Activated CD4-positive, alpha-beta T cell treated with anti-CD3 and anti-CD28 coated beads for 36 hours (primary cell): Measurements from ENCODE around the gene DNAJB1. TPM values are rescaled to one million over a fixed set of nuclear protein-coding genes. Genes with fewer than 3 reads are reported as not detected.
"Not testable (repeated sequence)": the region's sequence is repeated elsewhere in the genome, so short reads cannot be mapped to it uniquely, and the experiment has no call there.

Experiments
- ATAC-seq: fragments of 200-7000 bp; cut with Tn5 transposase; one replicate; pipeline ENCODE4 v1.10.0; 2021; ENCODE audit warnings: mild to moderate bottlenecking, moderate library complexity
- CTCF ChIA-PET: fragments of 350-600 bp; sonication (Branson Sonifier 250); formaldehyde crosslinking; loops from one replicate; lab custom pipeline; 2021; ENCODE audit warnings: antibody characterized with exemption; lab: Charles Lee
- POLR2A ChIA-PET: fragments of 350-600 bp; sonication (Branson Sonifier 250); formaldehyde crosslinking; loops from one replicate; lab custom pipeline; 2021; ENCODE audit warnings: antibody characterized with exemption, inconsistent platforms; lab: Charles Lee
- DNase-seq: peaks from one replicate; pipeline ENCODE4 v3.0.0-alpha.2; 2020
- H3K27ac Mint-ChIP-seq: one replicate; pipeline ENCODE4 v1.8.0; 2021; ENCODE audit warnings: mixed read lengths
- H3K27me3 Mint-ChIP-seq: one replicate; pipeline ENCODE4 v1.8.0; 2021; ENCODE audit warnings: mixed read lengths
- H3K36me3 Mint-ChIP-seq: one replicate; pipeline ENCODE4 v1.8.0; 2021; ENCODE audit warnings: low read depth, mixed read lengths
- H3K4me1 Mint-ChIP-seq: one replicate; pipeline ENCODE4 v1.8.0; 2021; ENCODE audit warnings: mixed read lengths
- H3K4me3 Mint-ChIP-seq: one replicate; pipeline ENCODE4 v1.8.0; 2021; ENCODE audit warnings: mild to moderate bottlenecking, moderate library complexity, mixed read lengths
- H3K9me3 Mint-ChIP-seq: one replicate; pipeline ENCODE4 v1.8.0; 2021; ENCODE audit warnings: low read depth, mixed read lengths
- intact Hi-C, 2 experiments: fragments of 100-400 bp; cut with DNase I in 1 of 2; cut with micrococcal nuclease in 1 of 2; formaldehyde crosslinking; loops; one replicate each; pipeline versions ENCODE4 v1.14.2 to v1.15.1; 2022 to 2024; cut with DNase I, micrococcal nuclease
- total RNA-seq, 2 experiments: library from RNA; stranded (reverse); gene quantifications; one replicate each; pipeline ENCODE4 v1.2.3, GENCODE V29; 2021

The DNAJB1 gene
- total RNA-seq, 2 experiments from 2014 or later, result 69.3 to 72.6 TPM

GRCh38 chr19:14553042-14553938, 35.1 kb upstream of the DNAJB1 start:
- intact Hi-C loops, result no loop called here
- H3K27ac Mint-ChIP-seq, result no peak overlapping the region
- peaks cover 55% of the 10 kb centered on the region for H3K4me1 Mint-ChIP-seq
- no peaks in the 10 kb centered on the region for H3K27me3 Mint-ChIP-seq
- POLR2A ChIA-PET, result interaction anchor here (1.0 kb wide), 1 partner anchor 35 kb away, joined by 3 read pairs; the partner anchor contains the start of gene DNAJB1
- peaks cover 15% of the 10 kb centered on the region for H3K36me3 Mint-ChIP-seq
- no peaks in the 10 kb centered on the region for H3K9me3 Mint-ChIP-seq
- DNase-seq, result no peak
- no peak overlapping the region for H3K4me3 Mint-ChIP-seq
- no peak for ATAC-seq
- CTCF ChIA-PET, result interaction anchor here (0.6 to 1.1 kb wide), 4 partner anchors 17 to 1576 kb away, joined by 3 to 4 read pairs (median 3); no protein-coding TSS in a partner anchor

GRCh38 chr19:14552006-14552360, 33.8 kb upstream of the DNAJB1 start:
- intact Hi-C loops, H3K27me3 Mint-ChIP-seq, ATAC-seq, H3K9me3 Mint-ChIP-seq, DNase-seq, H3K4me3 Mint-ChIP-seq: not testable (repeated sequence)
- POLR2A ChIA-PET, result interaction anchor here (0.8 kb wide), 1 partner anchor 198 kb away, joined by 3 read pairs; no protein-coding TSS in a partner anchor
- peaks cover 17% of the 10 kb centered on the region for H3K36me3 Mint-ChIP-seq
- H3K27ac Mint-ChIP-seq, result peak overlapping the region; percentile 65
- H3K4me1 Mint-ChIP-seq, result peaks cover 57% of the 10 kb centered on the region
- CTCF ChIA-PET, result interaction anchor here (0.6 to 2.1 kb wide), 5 partner anchors 22 to 872 kb away, joined by 3 to 7 read pairs (median 4); partner anchors contain the start of gene TECR

GRCh38 chr19:14551134-14552005, 33.2 kb upstream of the DNAJB1 start:
- H3K4me3 Mint-ChIP-seq, H3K9me3 Mint-ChIP-seq, H3K27me3 Mint-ChIP-seq: not testable (repeated sequence)
- Mint-ChIP-seq H3K4me1 (peaks cover 56% of the 10 kb centered on the region), H3K27ac (peak overlapping the region; percentile 65), H3K36me3 (peaks cover 17% of the 10 kb centered on the region)
- intact Hi-C loops, result loop anchor here (1.0 to 2.0 kb wide), 2 partner anchors 22 to 47 kb away; partner anchors contain the start of gene TECR (in 1 of the 2)
- peak; percentile 97 for ATAC-seq
- ChIA-PET POLR2A (interaction anchor here (0.8 kb wide), 1 partner anchor 197 kb away, joined by 3 read pairs; no protein-coding TSS in a partner anchor), CTCF (interaction anchor here (0.6 to 2.1 kb wide), 9 partner anchors 10 to 872 kb away, joined by 3 to 7 read pairs (median 4); partner anchors contain the start of gene TECR)
- DNase-seq, result peak; percentile 90

GRCh38 chr19:14550201-14550754, 32.1 kb upstream of the DNAJB1 start:
- ATAC-seq (no peak), DNase-seq (peak; percentile 58)
- Mint-ChIP-seq H3K27ac (peak overlapping the region; percentile 11), H3K27me3 (no peaks in the 10 kb centered on the region), H3K4me1 (peaks cover 49% of the 10 kb centered on the region), H3K4me3 (no peak overlapping the region), H3K9me3 (no peaks in the 10 kb centered on the region), H3K36me3 (peaks cover 14% of the 10 kb centered on the region)
- intact Hi-C loops, result loop anchor here in 1 of 2 experiments (2.0 kb wide), 1 partner anchor 45 kb away; no protein-coding TSS in a partner anchor
- ChIA-PET CTCF (interaction anchor here (0.7 to 2.1 kb wide), 10 partner anchors 11 to 136 kb away, joined by 3 to 7 read pairs (median 4); no protein-coding TSS in a partner anchor), POLR2A (interaction anchor here (0.6 to 1.4 kb wide), 3 partner anchors 13 to 56 kb away, joined by 3 to 5 read pairs (median 5); partner anchors contain the start of gene DNAJB1)

- ChIA-PET CTCF (interaction anchor here (0.8 to 3.1 kb wide), 2 partner anchors 11 to 12 kb away, joined by 4 to 18 read pairs; no protein-coding TSS in a partner anchor), POLR2A (no interaction called here)
- Mint-ChIP-seq H3K27ac (no peak overlapping the region), H3K9me3 (no peaks in the 10 kb centered on the region), H3K36me3 (peaks cover 14% of the 10 kb centered on the region), H3K4me3 (no peak overlapping the region), H3K4me1 (peaks cover 35% of the 10 kb centered on the region), H3K27me3 (no peaks in the 10 kb centered on the region)
- DNase-seq (no peak), ATAC-seq (no peak)
- intact Hi-C loops, result no loop called here
These were observed 27.5 kb upstream of the DNAJB1 start for GRCh38 chr19:14545716-14546082.

- peaks cover 30% of the 10 kb centered on the region for H3K4me1 Mint-ChIP-seq
- POLR2A ChIA-PET, result no interaction called here
These were observed 26.9 kb upstream of the DNAJB1 start for GRCh38 chr19:14544977-14545715.

GRCh38 chr19:14544047-14544446, 25.9 kb upstream of the DNAJB1 start:
- ChIA-PET CTCF (no interaction called here), POLR2A (no interaction called here)
- Mint-ChIP-seq H3K4me3 (no peak overlapping the region), H3K36me3 (peaks cover 6% of the 10 kb centered on the region), H3K27ac (no peak overlapping the region), H3K27me3 (no peaks in the 10 kb centered on the region), H3K9me3 (no peaks in the 10 kb centered on the region), H3K4me1 (peaks cover 32% of the 10 kb centered on the region)
- intact Hi-C loops, result no loop called here
- ATAC-seq, result peak; percentile 46
- no peak for DNase-seq

More at GRCh38 chr19:14544977-14545715, 26.9 kb upstream of the DNAJB1 start:
- Mint-ChIP-seq H3K4me3 (no peak overlapping the region), H3K9me3 (no peaks in the 10 kb centered on the region), H3K27ac (no peak overlapping the region), H3K27me3 (no peaks in the 10 kb centered on the region), H3K36me3 (peaks cover 13% of the 10 kb centered on the region)
- DNase-seq, result no peak
- CTCF ChIA-PET, result interaction anchor here (0.6 to 3.1 kb wide), 4 partner anchors 11 to 57 kb away, joined by 3 to 18 read pairs (median 4); no protein-coding TSS in a partner anchor
- ATAC-seq, result no peak
- intact Hi-C loops, result no loop called here

- peak; percentile 70 for ATAC-seq
- H3K9me3 Mint-ChIP-seq, result no peaks in the 10 kb centered on the region
- peaks cover 34% of the 10 kb centered on the region for H3K4me1 Mint-ChIP-seq
- H3K4me3 Mint-ChIP-seq, result no peak overlapping the region
- ChIA-PET POLR2A (no interaction called here), CTCF (interaction anchor here (0.7 kb wide), 1 partner anchor 154 kb away, joined by 3 read pairs; no protein-coding TSS in a partner anchor)
- H3K27me3 Mint-ChIP-seq, result no peaks in the 10 kb centered on the region
- intact Hi-C loops, result no loop called here
- H3K27ac Mint-ChIP-seq, result no peak overlapping the region
- H3K36me3 Mint-ChIP-seq, result no peaks in the 10 kb centered on the region
- no peak for DNase-seq
These were observed 24.6 kb upstream of the DNAJB1 start for GRCh38 chr19:14542711-14543328.

- ATAC-seq, intact Hi-C loops, H3K27ac Mint-ChIP-seq, H3K36me3 Mint-ChIP-seq, POLR2A ChIA-PET, H3K4me3 Mint-ChIP-seq, CTCF ChIA-PET, DNase-seq, H3K27me3 Mint-ChIP-seq, H3K9me3 Mint-ChIP-seq: not testable (repeated sequence)
- H3K4me1 Mint-ChIP-seq, result peaks cover 41% of the 10 kb centered on the region
These were observed 23.8 kb upstream of the DNAJB1 start for GRCh38 chr19:14541979-14542378.
